ENCODE measurements around the gene TBC1D2. TPM values are rescaled to one million over a fixed set of nuclear protein-coding genes. Genes with fewer than 3 reads are reported as not detected.

Gene TBC1D2
- total and polyA plus RNA-seq, 5 donors from 2014 or later = 8.2 to 11.5 (median 10.1) TPM

DNA sequence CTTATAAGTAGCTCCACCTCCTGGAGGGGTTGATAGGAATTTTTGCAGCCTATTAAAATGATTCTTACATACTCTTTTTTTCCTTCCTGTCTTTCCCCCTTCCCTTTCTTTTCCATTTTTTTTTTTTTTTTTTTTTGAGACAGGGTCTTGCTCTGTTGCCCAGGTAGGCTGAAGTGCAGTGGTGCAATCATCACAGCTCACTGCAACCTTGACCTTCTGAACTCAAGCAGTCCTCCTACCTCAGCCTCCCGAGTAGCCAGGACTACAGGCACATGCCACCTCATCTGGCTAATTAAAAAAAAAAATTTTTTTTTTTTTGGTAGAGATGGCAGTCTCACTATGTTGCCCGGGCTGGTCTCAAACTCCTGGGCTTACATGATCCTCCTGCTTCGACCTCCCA is 4.3 kb upstream of the TBC1D2 start:
- peaks cover 7 to 13% (median 11%) of the 10 kb centered on the region in 4 donors for H3K4me1 Mint-ChIP-seq
- no peaks in the 10 kb centered on the region for H3K27me3 ChIP-seq (ENCODE audit: control insufficient read depth, insufficient read depth, low read length)
- H3K27ac Mint-ChIP-seq = no peak overlapping the region
- no peak overlapping the region for H3K27ac ChIP-seq (ENCODE audit: insufficient read depth, low read length, poor library complexity, severe bottlenecking)
- H3K9me3 Mint-ChIP-seq = no peaks in the 10 kb centered on the region
- H3K27me3 Mint-ChIP-seq = no peaks in the 10 kb centered on the region
- H3K36me3 ChIP-seq (ENCODE audit: control insufficient read depth, insufficient read depth, low read length) = no peaks in the 10 kb centered on the region
- DNase-seq (no peak), ATAC-seq (ENCODE audit: low read depth in 2 of 2) (no peak)
- H3K4me3 ChIP-seq (ENCODE audit: low read depth, low read length) = no peak overlapping the region
- no peaks in the 10 kb centered on the region for H3K36me3 Mint-ChIP-seq
- H3K9me3 ChIP-seq (ENCODE audit: control insufficient read depth in 2 of 2, low read length in 2 of 2) = no peaks in the 10 kb centered on the region
- H3K4me3 Mint-ChIP-seq = peak overlapping the region in 1 of 4 donors; percentile 68
- peaks cover 16% of the 10 kb centered on the region for H3K4me1 ChIP-seq (ENCODE audit: control insufficient read depth, insufficient read depth, low read length, poor library complexity, severe bottlenecking)

- no peaks in the 10 kb centered on the region for H3K36me3 Mint-ChIP-seq
- H3K36me3 ChIP-seq (ENCODE audit: control insufficient read depth, insufficient read depth, low read length) = peaks cover 2% of the 10 kb centered on the region
- H3K27me3 Mint-ChIP-seq = no peaks in the 10 kb centered on the region
- no peaks in the 10 kb centered on the region for H3K9me3 Mint-ChIP-seq
- peak in 2 of 3 donors; percentile 47 to 75 for DNase-seq
- peak overlapping the region; percentile 94 to 99 (median 98) for H3K27ac Mint-ChIP-seq
- peak overlapping the region; percentile 87 for H3K27ac ChIP-seq (ENCODE audit: insufficient read depth, low read length, poor library complexity, severe bottlenecking)
- H3K4me1 ChIP-seq (ENCODE audit: control insufficient read depth, insufficient read depth, low read length, poor library complexity, severe bottlenecking) = peaks cover 32% of the 10 kb centered on the region
- no peak for ATAC-seq (ENCODE audit: low read depth in 2 of 2)
- H3K4me3 Mint-ChIP-seq = peak overlapping the region; percentile 93 to 100 (median 95)
- H3K4me1 Mint-ChIP-seq = peaks cover 11 to 41% (median 27%) of the 10 kb centered on the region in 4 donors
- H3K4me3 ChIP-seq (ENCODE audit: low read depth, low read length) = peak overlapping the region; percentile 93
- H3K27me3 ChIP-seq (ENCODE audit: control insufficient read depth, insufficient read depth, low read length) = no peaks in the 10 kb centered on the region
- H3K9me3 ChIP-seq (ENCODE audit: control insufficient read depth in 2 of 2, low read length in 2 of 2) = no peaks in the 10 kb centered on the region
These were observed 1.3 kb upstream of the TBC1D2 start for GRCh38 chr9:98256756-98257155.

GRCh38 chr9:98255061-98255577 is 330 bp downstream of the TBC1D2 start:
- Mint-ChIP-seq H3K27me3 (no peaks in the 10 kb centered on the region), H3K9me3 (no peaks in the 10 kb centered on the region), H3K27ac (peak overlapping the region in 2 of 3 donors; percentile 94 to 99), H3K4me3 (peak overlapping the region; percentile 93 to 100 (median 95)), H3K4me1 (peaks cover 15 to 50% (median 29%) of the 10 kb centered on the region in 4 donors), H3K36me3 (peaks cover 8% of the 10 kb centered on the region)
- Histone ChIP-seq H3K27ac (ENCODE audit: insufficient read depth, low read length, poor library complexity, severe bottlenecking) (peak overlapping the region; percentile 87), H3K36me3 (ENCODE audit: control insufficient read depth, insufficient read depth, low read length) (peaks cover 5% of the 10 kb centered on the region), H3K4me1 (ENCODE audit: control insufficient read depth, insufficient read depth, low read length, poor library complexity, severe bottlenecking) (peaks cover 32% of the 10 kb centered on the region), H3K4me3 (ENCODE audit: low read depth, low read length) (peak overlapping the region; percentile 88), H3K9me3 (ENCODE audit: control insufficient read depth in 2 of 2, low read length in 2 of 2) (no peaks in the 10 kb centered on the region), H3K27me3 (ENCODE audit: control insufficient read depth, insufficient read depth, low read length) (no peaks in the 10 kb centered on the region)
- ATAC-seq (ENCODE audit: low read depth in 2 of 2) (peak in 1 of 2 donors; percentile 2), DNase-seq (no peak)

DNA sequence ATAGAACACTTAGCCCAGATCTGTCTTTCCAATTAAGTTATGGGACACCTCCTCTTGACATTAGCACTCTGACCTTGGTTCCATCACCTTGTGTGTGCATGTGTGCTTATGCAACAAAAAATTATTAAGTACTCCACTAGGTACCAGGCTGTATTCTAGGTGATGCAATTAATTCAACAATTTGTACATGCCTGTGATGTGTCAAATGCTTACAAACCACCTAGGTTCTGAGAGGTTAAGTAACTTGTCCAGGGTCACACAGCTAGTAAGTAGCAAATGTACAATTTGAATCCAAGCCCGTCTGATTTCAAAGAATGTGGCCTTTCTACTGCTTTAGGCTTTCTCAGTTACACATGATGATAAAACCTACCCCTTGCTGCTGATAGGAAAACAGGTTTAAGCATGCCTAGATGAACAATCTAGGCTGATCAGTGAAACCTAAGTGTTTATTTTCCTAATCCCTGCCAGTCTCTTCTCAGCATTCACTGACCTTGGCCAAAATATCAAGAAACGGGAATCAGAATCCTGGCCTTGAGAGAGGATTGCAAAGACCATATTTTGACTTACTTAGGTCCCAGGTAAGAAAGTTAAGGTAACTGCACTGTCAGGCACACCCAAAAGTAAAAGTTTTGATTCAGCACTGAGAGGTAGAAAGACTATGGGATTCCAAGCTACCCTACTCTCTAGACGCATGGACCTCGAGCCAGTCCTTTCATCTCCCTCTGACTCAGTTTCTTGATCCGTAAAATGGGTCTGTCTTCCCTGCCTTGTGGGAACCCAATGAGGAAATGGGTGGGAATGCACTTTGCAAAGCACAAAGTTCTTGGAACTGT is 1.0 kb downstream of the TBC1D2 start:
- Mint-ChIP-seq H3K36me3 (peaks cover 13% of the 10 kb centered on the region), H3K4me1 (peaks cover 20 to 55% (median 34%) of the 10 kb centered on the region in 4 donors), H3K27ac (peak overlapping the region; percentile 87 to 99 (median 94)), H3K4me3 (peak overlapping the region; percentile 93 to 100 (median 95)), H3K27me3 (no peaks in the 10 kb centered on the region), H3K9me3 (peaks cover 0 to 2% (median 0%) of the 10 kb centered on the region in 7 donors)
- no peak overlapping the region for H3K27ac ChIP-seq (ENCODE audit: insufficient read depth, low read length, poor library complexity, severe bottlenecking)
- DNase-seq (no peak), ATAC-seq (ENCODE audit: low read depth in 2 of 2) (no peak)
- H3K27me3 ChIP-seq (ENCODE audit: control insufficient read depth, insufficient read depth, low read length) = no peaks in the 10 kb centered on the region
- H3K36me3 ChIP-seq (ENCODE audit: control insufficient read depth, insufficient read depth, low read length) = peaks cover 8% of the 10 kb centered on the region
- no peaks in the 10 kb centered on the region for H3K9me3 ChIP-seq (ENCODE audit: control insufficient read depth in 2 of 2, low read length in 2 of 2)
- H3K4me3 ChIP-seq (ENCODE audit: low read depth, low read length) = peak overlapping the region; percentile 88
- H3K4me1 ChIP-seq (ENCODE audit: control insufficient read depth, insufficient read depth, low read length, poor library complexity, severe bottlenecking) = peaks cover 32% of the 10 kb centered on the region

DNA sequence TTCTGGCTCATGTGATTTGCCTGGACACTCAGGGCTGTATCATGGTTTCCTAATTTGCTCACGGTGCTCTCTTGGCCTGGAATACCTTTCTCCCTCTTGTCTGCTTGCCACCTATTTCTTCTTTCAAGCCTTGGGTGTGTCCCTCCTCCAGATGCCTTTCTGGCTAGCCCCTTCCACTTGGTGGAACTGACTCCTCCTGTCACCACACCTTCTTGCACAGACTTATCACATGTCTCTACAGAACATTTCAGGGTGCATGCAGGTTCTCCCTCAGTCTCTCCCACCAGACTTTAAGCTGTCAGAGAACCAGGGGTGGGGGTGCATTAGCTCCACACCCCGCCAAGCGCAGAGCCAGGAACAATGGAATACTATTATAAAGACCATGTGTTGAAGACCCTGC is 1.9 kb downstream of the TBC1D2 start:
- H3K36me3 Mint-ChIP-seq = peaks cover 17% of the 10 kb centered on the region
- no peak for ATAC-seq (ENCODE audit: low read depth in 2 of 2)
- no peaks in the 10 kb centered on the region for H3K9me3 ChIP-seq (ENCODE audit: control insufficient read depth in 2 of 2, low read length in 2 of 2)
- peaks cover 0 to 2% (median 0%) of the 10 kb centered on the region in 7 donors for H3K9me3 Mint-ChIP-seq
- H3K4me1 ChIP-seq (ENCODE audit: control insufficient read depth, insufficient read depth, low read length, poor library complexity, severe bottlenecking) = peaks cover 40% of the 10 kb centered on the region
- H3K27ac Mint-ChIP-seq = peak overlapping the region in 2 of 3 donors; percentile 1 to 59
- no peaks in the 10 kb centered on the region for H3K27me3 Mint-ChIP-seq
- H3K27me3 ChIP-seq (ENCODE audit: control insufficient read depth, insufficient read depth, low read length) = no peaks in the 10 kb centered on the region
- H3K4me3 Mint-ChIP-seq = peak overlapping the region; percentile 3 to 97 (median 93)
- H3K27ac ChIP-seq (ENCODE audit: insufficient read depth, low read length, poor library complexity, severe bottlenecking) = no peak overlapping the region
- H3K4me3 ChIP-seq (ENCODE audit: low read depth, low read length) = no peak overlapping the region
- H3K36me3 ChIP-seq (ENCODE audit: control insufficient read depth, insufficient read depth, low read length) = peaks cover 15% of the 10 kb centered on the region
- H3K4me1 Mint-ChIP-seq = peaks cover 26 to 63% (median 39%) of the 10 kb centered on the region in 4 donors
- DNase-seq = no peak

GRCh38 chr9:98251551-98251950 is 3.9 kb downstream of the TBC1D2 start:
- Histone ChIP-seq H3K27ac (ENCODE audit: insufficient read depth, low read length, poor library complexity, severe bottlenecking) (no peak overlapping the region), H3K36me3 (ENCODE audit: control insufficient read depth, insufficient read depth, low read length) (peaks cover 15% of the 10 kb centered on the region), H3K9me3 (ENCODE audit: control insufficient read depth in 2 of 2, low read length in 2 of 2) (no peaks in the 10 kb centered on the region), H3K4me1 (ENCODE audit: control insufficient read depth, insufficient read depth, low read length, poor library complexity, severe bottlenecking) (peaks cover 39% of the 10 kb centered on the region), H3K27me3 (ENCODE audit: control insufficient read depth, insufficient read depth, low read length) (no peaks in the 10 kb centered on the region), H3K4me3 (ENCODE audit: low read depth, low read length) (no peak overlapping the region)
- H3K9me3 Mint-ChIP-seq = peaks cover 0 to 2% (median 0%) of the 10 kb centered on the region in 7 donors
- H3K27me3 Mint-ChIP-seq = no peaks in the 10 kb centered on the region
- ATAC-seq (ENCODE audit: low read depth in 2 of 2) (no peak), DNase-seq (no peak)
- peaks cover 30 to 66% (median 41%) of the 10 kb centered on the region in 4 donors for H3K4me1 Mint-ChIP-seq
- H3K4me3 Mint-ChIP-seq = peak overlapping the region in 1 of 4 donors; percentile 93
- H3K36me3 Mint-ChIP-seq = peaks cover 22% of the 10 kb centered on the region
- no peak overlapping the region for H3K27ac Mint-ChIP-seq

- peak overlapping the region in 1 of 3 donors; percentile 50 for H3K27ac Mint-ChIP-seq
- ATAC-seq (ENCODE audit: low read depth in 2 of 2) = no peak
- Histone ChIP-seq H3K4me1 (ENCODE audit: control insufficient read depth, insufficient read depth, low read length, poor library complexity, severe bottlenecking) (peaks cover 31% of the 10 kb centered on the region), H3K27me3 (ENCODE audit: control insufficient read depth, insufficient read depth, low read length) (no peaks in the 10 kb centered on the region), H3K36me3 (ENCODE audit: control insufficient read depth, insufficient read depth, low read length) (peaks cover 15% of the 10 kb centered on the region), H3K4me3 (ENCODE audit: low read depth, low read length) (no peak overlapping the region), H3K9me3 (ENCODE audit: control insufficient read depth in 2 of 2, low read length in 2 of 2) (no peaks in the 10 kb centered on the region), H3K27ac (ENCODE audit: insufficient read depth, low read length, poor library complexity, severe bottlenecking) (no peak overlapping the region)
- H3K36me3 Mint-ChIP-seq = peaks cover 27% of the 10 kb centered on the region
- DNase-seq = no peak
- H3K4me3 Mint-ChIP-seq = peak overlapping the region in 2 of 4 donors; percentile 7 to 55
- no peaks in the 10 kb centered on the region for H3K27me3 Mint-ChIP-seq
- H3K9me3 Mint-ChIP-seq = peaks cover 0 to 2% (median 0%) of the 10 kb centered on the region in 7 donors
- H3K4me1 Mint-ChIP-seq = peaks cover 27 to 61% (median 46%) of the 10 kb centered on the region in 4 donors
These were observed 5.7 kb downstream of the TBC1D2 start for GRCh38 chr9:98249771-98250170.
